Mesodermal cell (in vitro differentiated cells): ENCODE results near the gene ATG14.

Source experiments
- H3K27ac ChIP-seq: 2 replicates; pipeline ENCODE4 v1.7.0; 2013; ENCODE audit warnings: mild to moderate bottlenecking, low read depth, low read length, moderate library complexity; ENCODE audit not compliant: severe bottlenecking
- H3K36me3 ChIP-seq: 2 replicates; pipeline ENCODE4 v1.7.1; 2013; ENCODE audit warnings: mild to moderate bottlenecking, low read length, moderate library complexity; ENCODE audit not compliant: control insufficient read depth, insufficient read depth
- H3K4me1 ChIP-seq: one replicate; pipeline ENCODE4 v1.7.1; 2013; ENCODE audit warnings: mild to moderate bottlenecking, low read length; ENCODE audit not compliant: insufficient read depth, control insufficient read depth, poor library complexity, severe bottlenecking
- H3K4me3 ChIP-seq: 2 replicates; pipeline ENCODE4 v1.7.0; 2013; ENCODE audit warnings: low read length, control low read depth, mild to moderate bottlenecking; ENCODE audit not compliant: insufficient read depth, poor library complexity, severe bottlenecking; ENCODE audit errors: extremely low read depth
- H3K9me3 ChIP-seq: 2 replicates; pipeline ENCODE4 v1.7.1; 2013; ENCODE audit warnings: mild to moderate bottlenecking, low read length, moderate library complexity; ENCODE audit not compliant: control insufficient read depth
- WGBS, 2 experiments: methylation state at CpG; one replicate each; pipeline ENCODE4 v1.1.5; 2013; ENCODE audit warnings: missing lambda C conversion rate in 2 of 2; ENCODE audit not compliant: insufficient coverage in 2 of 2; 5-methylcytosine and 5-hydroxymethylcytosine counted together

Gene ATG14

DNA sequence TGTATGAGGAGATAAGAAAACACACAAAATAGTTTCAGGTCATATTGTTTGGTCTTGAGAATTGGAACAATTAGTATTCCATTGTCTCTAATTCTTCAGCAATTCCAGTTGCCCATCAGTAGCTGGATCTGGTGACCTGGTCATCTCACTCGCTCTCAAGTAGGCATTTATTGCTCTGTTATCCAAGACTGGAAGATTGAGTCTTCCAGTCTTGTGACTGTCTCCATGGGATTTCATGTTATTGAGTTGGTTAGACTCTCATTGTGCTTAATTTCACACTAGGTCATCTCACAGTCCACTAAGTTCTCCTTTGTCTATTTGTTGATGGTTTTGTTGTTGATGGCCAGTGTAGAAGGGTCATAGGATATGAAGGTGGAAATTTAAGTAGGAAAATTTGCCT, 92.9 kb downstream of the ATG14 start:
- H3K27ac ChIP-seq: no peak overlapping the region
- peaks cover 36% of the 10 kb centered on the region for H3K36me3 ChIP-seq
- peaks cover 3% of the 10 kb centered on the region for H3K9me3 ChIP-seq
- WGBS, 2 experiments: no CpG with 5 or more reads among the region's 1 CpG
- H3K4me1 ChIP-seq: no peaks in the 10 kb centered on the region
- H3K4me3 ChIP-seq: no peak overlapping the region

DNA sequence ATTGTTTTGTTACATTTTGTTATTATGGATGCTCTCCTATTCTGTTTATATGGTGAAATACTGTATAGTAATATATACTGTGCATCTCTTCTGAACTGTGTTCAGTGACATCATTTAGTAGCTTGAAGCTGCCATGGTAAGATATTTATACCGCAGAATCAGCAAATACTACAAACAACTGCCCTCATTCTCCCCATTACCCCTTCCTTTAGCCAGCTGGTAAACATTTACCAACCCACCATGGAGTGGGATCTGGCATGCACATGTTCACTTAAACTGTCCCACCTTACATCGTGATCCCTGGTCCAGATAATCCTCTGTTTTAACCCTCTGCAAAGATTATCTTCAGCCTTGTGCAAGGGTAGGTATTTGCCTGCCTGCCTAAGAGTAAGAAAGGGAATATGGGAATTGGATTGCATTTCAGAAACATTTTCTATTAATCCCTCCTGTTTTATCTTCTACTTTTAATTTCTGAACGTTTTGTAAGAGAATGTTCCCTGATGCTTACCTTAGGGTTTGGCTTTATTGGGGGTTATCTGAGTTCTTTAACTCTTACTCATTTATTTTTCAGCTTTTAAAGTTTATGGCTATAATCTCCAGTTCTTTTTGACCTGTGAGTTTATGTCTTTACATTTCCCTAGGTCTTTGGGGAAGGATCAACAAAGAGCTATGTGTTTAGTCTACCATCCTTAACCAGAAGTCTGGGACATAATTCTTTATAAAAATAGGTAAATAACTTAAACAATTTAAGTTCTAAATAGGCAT, 93.9 kb downstream of the ATG14 start:
- WGBS, 2 experiments: 88 to 100% methylated on average over 1 of the region's 3 CpGs
- no peak overlapping the region for H3K27ac ChIP-seq
- H3K4me1 ChIP-seq: no peaks in the 10 kb centered on the region
- H3K36me3 ChIP-seq: peaks cover 40% of the 10 kb centered on the region
- no peak overlapping the region for H3K4me3 ChIP-seq
- H3K9me3 ChIP-seq: peaks cover 13% of the 10 kb centered on the region

DNA sequence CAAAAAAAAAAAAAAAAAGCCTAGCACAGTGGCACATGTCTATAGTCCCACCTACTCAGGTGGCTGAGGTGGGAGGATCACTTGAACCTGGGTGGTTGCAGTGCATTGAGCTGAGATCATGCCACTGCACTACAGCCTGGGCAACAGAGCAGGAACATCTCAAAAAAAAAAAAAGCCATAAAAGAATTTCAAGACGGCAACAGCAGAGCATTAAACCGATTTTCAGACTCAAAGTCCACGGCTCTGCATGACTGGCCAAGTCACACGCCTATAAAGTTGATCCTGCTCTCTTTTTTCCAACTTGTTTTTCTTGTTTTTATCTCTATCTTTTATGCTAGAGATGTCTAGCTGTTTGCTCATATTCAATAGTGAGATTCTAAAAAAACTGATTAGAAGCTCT, 95.1 kb downstream of the ATG14 start:
- H3K9me3 ChIP-seq: peaks cover 24% of the 10 kb centered on the region

More for the DNA sequence above, 95.1 kb downstream of the ATG14 start:
- 92% methylated on average over 2 to 4 of the region's 4 CpGs for WGBS, 2 experiments
- Histone ChIP-seq H3K4me3 (no peak overlapping the region), H3K36me3 (peaks cover 46% of the 10 kb centered on the region), H3K27ac (no peak overlapping the region), H3K4me1 (no peaks in the 10 kb centered on the region)
